SU-DHL-6 (cell line): Measurements from ENCODE around the gene FAM163B.

ENCODE experiments used
- CTCF ChIP-seq: fragments of 200-600 bp; sonication (generic); IDR thresholded peaks from one replicate; pipeline ENCODE4 v1.5.1; 2017; ENCODE audit warnings: antibody characterized with exemption, mild to moderate bottlenecking, low read length, moderate library complexity; ENCODE audit not compliant: insufficient read depth, poor library complexity, severe bottlenecking
- EZH2phosphoT487 ChIP-seq: fragments of 200-600 bp; sonication (generic), shearing (Covaris generic); conservative IDR thresholded peaks from 2 replicates; pipeline ENCODE4 v1.6.1; 2018; ENCODE audit warnings: mild to moderate bottlenecking, antibody characterized with exemption, low read length, moderate library complexity, mixed read lengths

DNA sequence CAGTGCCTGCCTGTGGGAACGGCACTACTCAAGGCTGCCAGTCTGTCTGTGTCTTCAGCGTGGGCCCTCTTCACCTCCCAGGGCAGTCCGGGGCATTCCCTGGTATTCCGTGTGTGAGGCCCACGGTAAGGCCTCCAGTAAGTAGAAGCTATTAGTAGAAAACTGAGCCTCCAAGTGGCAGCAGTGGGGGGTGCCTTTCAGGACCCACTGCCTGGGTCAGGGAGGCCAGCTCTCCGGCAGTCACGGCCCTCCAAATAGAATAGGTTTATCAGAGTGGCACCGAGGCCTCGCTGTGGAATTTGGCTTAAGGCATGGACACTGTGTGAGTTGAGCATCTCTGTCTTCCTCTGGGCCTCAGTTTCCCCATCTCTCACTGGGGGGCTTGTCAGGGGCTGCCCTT, 51.6 kb downstream of the FAM163B start:
- no peak for TF ChIP-seq CTCF
- no peak for TF ChIP-seq EZH2phosphoT487
